Brain microvascular endothelial cell (primary cell): ENCODE data around the gene PIEZO2.

ENCODE experiments used
- DNase-seq: peaks from one replicate; pipeline ENCODE4 v3.0.0-alpha.2; 2020
- H3K27ac ChIP-seq: fragments of 250-450 bp; sonication (Bioruptor Pico); 2 replicates; pipeline ENCODE4 v1.5.1; 2020; ENCODE audit warnings: mild to moderate bottlenecking, moderate library complexity
- H3K27me3 ChIP-seq: fragments of 250-450 bp; sonication (Bioruptor Pico); replicated peaks from 2 replicates; pipeline ENCODE4 v1.5.1; 2020; ENCODE audit warnings: mild to moderate bottlenecking
- H3K36me3 ChIP-seq: fragments of 250-450 bp; sonication (Bioruptor Pico); replicated peaks from 2 replicates; pipeline ENCODE4 v1.5.1; 2020; ENCODE audit warnings: mild to moderate bottlenecking
- H3K4me3 ChIP-seq: 2 replicates; pipeline ENCODE4 v1.5.1; 2011; ENCODE audit warnings: low read depth, mild to moderate bottlenecking, control low read depth, low read length, moderate library complexity
- in situ Hi-C: cut with HindIII; loops from 2 replicates; pipeline ENCODE4 v1.10.0; 2017; ENCODE audit warnings: low sequenced_read_pairs, low pct_ligation_motif_present
- TF ChIP-seq, protein P1 (sequence below): IDR thresholded peaks from 2 replicates; pipeline ENCODE4 v1.5.1; 2011; ENCODE audit warnings: low read depth, mild to moderate bottlenecking, moderate library complexity, low read length, control low read depth, inconsistent platforms; ENCODE audit errors: missing control alignments

The PIEZO2 gene

DNA sequence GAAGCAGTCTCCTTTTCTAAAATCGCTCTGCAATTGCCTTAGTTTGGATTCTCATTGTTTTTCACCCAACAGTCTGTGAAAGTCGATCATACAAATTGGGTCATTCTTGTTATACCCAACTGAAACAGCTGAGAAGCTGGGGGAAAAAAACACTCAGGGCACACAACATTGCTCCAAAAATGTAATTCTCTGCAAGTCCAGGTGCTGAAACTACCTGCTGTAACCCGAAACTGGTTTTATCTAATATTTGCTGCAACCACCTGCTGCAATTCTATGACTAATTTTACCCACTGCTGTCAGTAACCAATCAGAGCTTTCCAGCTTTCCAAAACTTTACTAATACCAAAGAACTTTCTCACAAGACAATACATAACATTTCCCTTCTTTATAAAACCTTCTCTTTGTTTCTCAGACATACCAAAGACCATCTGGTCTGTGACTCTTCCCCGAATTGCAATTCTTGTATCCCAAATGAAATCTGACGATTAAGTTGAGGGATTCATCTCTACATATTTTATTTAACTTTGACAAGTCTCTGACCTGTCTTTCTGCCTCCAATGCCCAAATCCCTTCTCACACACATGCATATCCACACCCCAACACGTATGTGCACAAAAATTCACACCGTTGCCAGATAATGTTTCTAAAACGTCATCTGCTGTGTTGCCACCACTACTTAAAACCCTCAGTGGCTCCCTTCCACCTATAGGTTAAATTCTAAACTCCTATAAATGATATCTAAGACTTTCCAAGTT, 198.3 kb downstream of the PIEZO2 start:
- no peak for DNase-seq
- no peak overlapping the region for H3K27ac ChIP-seq
- H3K4me3 ChIP-seq = no peak overlapping the region
- H3K36me3 ChIP-seq = no peaks in the 10 kb centered on the region
- no peaks in the 10 kb centered on the region for H3K27me3 ChIP-seq
- in situ Hi-C loops = no loop called here
- TF ChIP-seq, protein P1, sequence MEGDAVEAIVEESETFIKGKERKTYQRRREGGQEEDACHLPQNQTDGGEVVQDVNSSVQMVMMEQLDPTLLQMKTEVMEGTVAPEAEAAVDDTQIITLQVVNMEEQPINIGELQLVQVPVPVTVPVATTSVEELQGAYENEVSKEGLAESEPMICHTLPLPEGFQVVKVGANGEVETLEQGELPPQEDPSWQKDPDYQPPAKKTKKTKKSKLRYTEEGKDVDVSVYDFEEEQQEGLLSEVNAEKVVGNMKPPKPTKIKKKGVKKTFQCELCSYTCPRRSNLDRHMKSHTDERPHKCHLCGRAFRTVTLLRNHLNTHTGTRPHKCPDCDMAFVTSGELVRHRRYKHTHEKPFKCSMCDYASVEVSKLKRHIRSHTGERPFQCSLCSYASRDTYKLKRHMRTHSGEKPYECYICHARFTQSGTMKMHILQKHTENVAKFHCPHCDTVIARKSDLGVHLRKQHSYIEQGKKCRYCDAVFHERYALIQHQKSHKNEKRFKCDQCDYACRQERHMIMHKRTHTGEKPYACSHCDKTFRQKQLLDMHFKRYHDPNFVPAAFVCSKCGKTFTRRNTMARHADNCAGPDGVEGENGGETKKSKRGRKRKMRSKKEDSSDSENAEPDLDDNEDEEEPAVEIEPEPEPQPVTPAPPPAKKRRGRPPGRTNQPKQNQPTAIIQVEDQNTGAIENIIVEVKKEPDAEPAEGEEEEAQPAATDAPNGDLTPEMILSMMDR = no peak

DNA sequence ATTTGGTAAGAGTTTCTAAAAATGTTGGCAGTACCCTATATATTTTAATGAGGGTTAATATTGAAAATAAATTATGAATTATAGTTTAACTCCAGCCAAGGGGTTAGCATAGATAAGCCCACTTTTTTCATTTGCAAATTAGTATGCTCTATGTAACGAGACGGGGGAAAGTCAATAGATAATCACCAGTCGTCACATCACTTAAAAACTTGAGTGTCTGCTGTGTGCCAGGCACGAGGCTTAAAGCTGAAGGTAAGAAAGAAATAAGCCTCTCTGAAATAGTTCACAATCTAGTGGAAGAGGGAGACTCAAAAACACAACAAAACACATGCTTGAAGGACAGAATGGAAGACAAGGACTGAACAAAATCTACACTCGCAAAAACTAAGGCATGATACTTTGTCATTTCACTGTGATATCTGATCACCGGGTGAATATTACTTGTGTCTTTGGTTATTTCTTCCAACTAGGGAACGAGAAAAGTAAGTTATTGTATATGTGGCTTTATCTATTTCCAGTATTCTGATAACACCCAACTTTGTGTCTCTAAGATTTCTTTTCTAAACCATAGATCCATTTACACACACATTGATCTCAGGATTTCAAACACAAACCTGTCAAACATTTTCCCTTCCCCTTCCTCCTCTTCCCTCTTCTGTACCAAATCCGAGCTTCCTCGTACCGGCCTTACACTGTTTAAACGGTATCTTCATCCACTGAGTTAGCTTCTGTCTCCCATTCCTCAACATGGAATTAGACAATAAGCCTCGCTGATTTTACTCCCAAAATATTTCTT, 199.1 kb downstream of the PIEZO2 start:
- Histone ChIP-seq H3K4me3 (no peak overlapping the region), H3K27ac (no peak overlapping the region), H3K36me3 (no peaks in the 10 kb centered on the region), H3K27me3 (no peaks in the 10 kb centered on the region)
- DNase-seq = no peak
- TF ChIP-seq, protein P1 = no peak
- in situ Hi-C loops = no loop called here

DNA sequence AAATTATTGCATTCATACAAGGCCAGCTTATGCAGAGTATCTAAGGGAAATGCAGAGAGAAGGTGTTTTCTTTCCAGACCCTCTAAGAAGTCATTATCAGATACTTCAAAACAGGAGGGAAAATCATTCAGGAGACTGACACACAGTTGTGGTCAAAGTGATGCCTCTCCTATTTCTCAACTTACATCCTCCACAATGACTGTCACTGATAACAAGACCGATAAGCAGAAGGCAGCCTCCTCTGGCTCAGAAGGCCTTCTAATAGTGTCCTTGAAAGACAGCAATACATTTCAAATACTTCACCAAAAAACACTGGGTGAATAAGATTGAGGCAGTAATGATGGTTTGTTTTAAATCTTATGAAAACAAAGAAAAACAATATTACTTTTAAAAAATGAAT, 199.7 kb downstream of the PIEZO2 start:
- Histone ChIP-seq H3K4me3 (no peak overlapping the region), H3K27ac (no peak overlapping the region), H3K36me3 (no peaks in the 10 kb centered on the region), H3K27me3 (no peaks in the 10 kb centered on the region)
- in situ Hi-C loops = no loop called here
- no peak for DNase-seq
- TF ChIP-seq, protein P1 = no peak

DNA sequence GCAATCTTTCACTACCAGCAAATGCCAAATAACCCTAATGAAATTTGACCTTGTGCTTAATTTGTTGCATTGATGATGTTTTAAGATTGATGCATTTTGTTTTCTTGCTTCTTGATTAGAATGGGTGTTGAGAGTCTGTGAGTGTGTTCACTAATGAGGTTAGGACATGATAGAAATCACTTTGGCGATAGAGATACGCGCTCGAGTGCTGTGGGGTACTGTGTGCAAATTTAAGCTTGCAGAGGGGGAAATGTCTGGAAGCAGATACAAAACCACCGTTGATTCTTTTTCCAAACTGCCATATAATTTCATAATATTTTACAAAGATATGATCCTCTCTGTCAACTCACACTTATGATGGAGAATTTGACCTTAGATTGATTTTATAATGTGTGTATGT, 200.9 kb downstream of the PIEZO2 start:
- H3K36me3 ChIP-seq = no peaks in the 10 kb centered on the region
- no peak for DNase-seq
- TF ChIP-seq, protein P1 = no peak
- H3K4me3 ChIP-seq = no peak overlapping the region
- in situ Hi-C loops = no loop called here
- no peaks in the 10 kb centered on the region for H3K27me3 ChIP-seq
- no peak overlapping the region for H3K27ac ChIP-seq

DNA sequence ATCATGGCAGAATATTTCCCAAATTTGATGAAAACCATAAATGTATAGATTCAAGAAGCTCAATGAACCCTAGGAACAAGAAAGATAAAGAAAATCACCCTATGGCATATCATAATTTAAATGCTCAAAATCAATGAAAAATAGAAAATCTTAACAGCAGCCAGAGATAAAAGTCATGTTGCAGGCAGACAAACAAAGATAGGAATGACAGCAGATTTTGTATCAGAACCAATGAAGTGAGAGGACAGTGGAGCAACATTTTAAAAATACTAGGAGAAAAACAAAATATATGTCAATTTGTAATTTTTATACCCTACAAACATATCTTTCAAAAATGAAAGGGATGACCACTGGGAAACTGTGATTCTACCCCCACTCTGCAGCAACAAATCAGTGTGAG, 203.3 kb downstream of the PIEZO2 start:
- no peaks in the 10 kb centered on the region for H3K36me3 ChIP-seq
- DNase-seq = no peak
- in situ Hi-C loops = no loop called here
- TF ChIP-seq, protein P1 = no peak
- H3K27ac ChIP-seq = no peak overlapping the region
- no peaks in the 10 kb centered on the region for H3K27me3 ChIP-seq
- H3K4me3 ChIP-seq = no peak overlapping the region
